Lower leg skin (tissue), 3 donors: ENCODE measurements around the gene TMEM212.

Source experiments
- POLR2A ChIP-seq, 2 donors: fragments of 450-650 bp; IDR thresholded peaks; one replicate each; pipeline ENCODE4 v1.6.1; 2016 to 2017; ENCODE audit warnings: antibody characterized with exemption in 2 of 2, mild to moderate bottlenecking in 1 of 2, moderate library complexity in 1 of 2
- TF ChIP-seq, protein P1 (sequence below), 3 donors: fragments of 450-650 bp; IDR thresholded peaks; one replicate each; pipeline ENCODE4 v1.5.1; 2016; ENCODE audit warnings: antibody characterized with exemption in 3 of 3, mild to moderate bottlenecking in 3 of 3, moderate library complexity in 2 of 3

GRCh38 chr3:171807129-171807675 lies 35.9 kb upstream of the TMEM212 start:
- no peak for TF ChIP-seq POLR2A (IDR thresholded peaks at IDR 0.05)
- TF ChIP-seq, protein P1, sequence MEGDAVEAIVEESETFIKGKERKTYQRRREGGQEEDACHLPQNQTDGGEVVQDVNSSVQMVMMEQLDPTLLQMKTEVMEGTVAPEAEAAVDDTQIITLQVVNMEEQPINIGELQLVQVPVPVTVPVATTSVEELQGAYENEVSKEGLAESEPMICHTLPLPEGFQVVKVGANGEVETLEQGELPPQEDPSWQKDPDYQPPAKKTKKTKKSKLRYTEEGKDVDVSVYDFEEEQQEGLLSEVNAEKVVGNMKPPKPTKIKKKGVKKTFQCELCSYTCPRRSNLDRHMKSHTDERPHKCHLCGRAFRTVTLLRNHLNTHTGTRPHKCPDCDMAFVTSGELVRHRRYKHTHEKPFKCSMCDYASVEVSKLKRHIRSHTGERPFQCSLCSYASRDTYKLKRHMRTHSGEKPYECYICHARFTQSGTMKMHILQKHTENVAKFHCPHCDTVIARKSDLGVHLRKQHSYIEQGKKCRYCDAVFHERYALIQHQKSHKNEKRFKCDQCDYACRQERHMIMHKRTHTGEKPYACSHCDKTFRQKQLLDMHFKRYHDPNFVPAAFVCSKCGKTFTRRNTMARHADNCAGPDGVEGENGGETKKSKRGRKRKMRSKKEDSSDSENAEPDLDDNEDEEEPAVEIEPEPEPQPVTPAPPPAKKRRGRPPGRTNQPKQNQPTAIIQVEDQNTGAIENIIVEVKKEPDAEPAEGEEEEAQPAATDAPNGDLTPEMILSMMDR (IDR thresholded peaks at IDR 0.05): no peak
